Stimulated activated CD4-positive, alpha-beta T cell treated with anti-CD3 and anti-CD28 coated beads, Interleukin-4, amount 100 ng/mL, for 4 hours (primary cell): ENCODE results near the gene DST.

Experiments used
- DNase-seq, 2 experiments: peaks; one replicate each; pipeline ENCODE4 v3.0.0-alpha.2; 2020

Gene DST

GRCh38 chr6:56424542-56425083 lies 218.1 kb downstream of the DST start:
- no peak for DNase-seq

GRCh38 chr6:56424064-56424463 lies 218.6 kb downstream of the DST start:
- DNase-seq, result no peak

GRCh38 chr6:56420296-56420695 lies 222.4 kb downstream of the DST start:
- DNase-seq, result no peak

GRCh38 chr6:56419191-56419590 lies 223.5 kb downstream of the DST start:
- no peak for DNase-seq

GRCh38 chr6:56417823-56418222 lies 224.9 kb downstream of the DST start:
- DNase-seq, result no peak

- no peak for DNase-seq
Measured at GRCh38 chr6:56416247-56416646, 226.4 kb downstream of the DST start.

- no peak for DNase-seq
Measured at GRCh38 chr6:56408976-56409375, 233.7 kb downstream of the DST start.
